K562 (cell line): Measurements from ENCODE around the gene BRD4. TPM values are rescaled to one million over a fixed set of nuclear protein-coding genes. Genes with fewer than 3 reads are reported as not detected.

Experiments
- ATAC-seq: fragments of 200-7000 bp; cut with Tn5 transposase; 3 replicates; pipeline ENCODE4 v1.9.1; 2020; ENCODE audit warnings: moderate library complexity
- BruUV-seq: library from RNA; stranded (reverse); fragments of 400-500 nt; replicated peaks from 2 replicates; lab custom pipeline; 2021; lab: Mats Ljungman, UMichigan
- CTCF ChIA-PET: fragments of 300-600 bp; formaldehyde crosslinking; extraction: SDS; loops from one replicate; lab custom pipeline; 2021; ENCODE audit warnings: low intra/inter-chr PET ratio; lab: Yijun Ruan, JAX
- POLR2A ChIA-PET: fragments of 300-600, 350-650 bp; sonication (Branson Sonifier 250); formaldehyde crosslinking; extraction: SDS; loops from one replicate; lab custom pipeline; 2021; ENCODE audit warnings: antibody characterized with exemption, inconsistent platforms; lab: Yijun Ruan, JAX
- DNase-seq, 4 experiments: peaks; one replicate each; pipeline versions ENCODE4 v3.0.0 to v3.0.0-alpha.2; 2011 to 2018; ENCODE audit warnings: low spot score in 3 of 4, mixed read lengths in 3 of 4; ENCODE audit errors: extremely low read depth in 1 of 4
- FAIRE-seq: peaks from 2 replicates; lab custom pipeline; 2011; peaks lifted over from hg19 to GRCh38; lab: Jason Lieb, UNC
- H2AFZ ChIP-seq: 2 replicates; pipeline ENCODE4 v1.6.0; 2011; ENCODE audit warnings: low read depth, low read length, control low read depth, inconsistent platforms
- H3K27ac ChIP-seq: fragments of 200-600 bp; 3 replicates; pipeline ENCODE4 v1.8.0; 2011; ENCODE audit warnings: low read depth, mild to moderate bottlenecking, control low read depth, inconsistent platforms, low read length, moderate library complexity, mixed read lengths; ENCODE audit errors: extremely low read depth
- H3K27me3 ChIP-seq, 2 experiments: fragments of 300-600 bp in 1 of 2; 2 replicates in 1 of 2; 3 replicates in 1 of 2; pipeline versions ENCODE4 v1.6.0 to v1.8.0; 2011; ENCODE audit warnings: inconsistent platforms in 2 of 2, low read length in 2 of 2, mild to moderate bottlenecking in 1 of 2, mixed read lengths in 1 of 2, moderate library complexity in 1 of 2; ENCODE audit not compliant: control insufficient read depth in 2 of 2, insufficient read depth in 2 of 2
- H3K36me3 ChIP-seq: fragments of 300-600 bp; 3 replicates; pipeline ENCODE4 v1.8.0; 2011; ENCODE audit warnings: mild to moderate bottlenecking, low read length, inconsistent platforms; ENCODE audit not compliant: control insufficient read depth, insufficient read depth
- H3K4me1 ChIP-seq, 2 experiments: fragments of 200-600 bp in 1 of 2; replicated peaks in 1 of 2; 2 replicates in 1 of 2; 3 replicates in 1 of 2; pipeline versions ENCODE4 v1.5.1 to v1.8.0; 2011; ENCODE audit warnings: inconsistent platforms in 2 of 2, low read length in 2 of 2, mild to moderate bottlenecking in 1 of 2, mixed read lengths in 1 of 2, moderate library complexity in 1 of 2; ENCODE audit not compliant: control insufficient read depth in 2 of 2, insufficient read depth in 2 of 2
- H3K4me2 ChIP-seq: 2 replicates; pipeline ENCODE4 v1.6.1; 2011; ENCODE audit warnings: low read length, control low read depth, inconsistent platforms, mixed read lengths; ENCODE audit not compliant: insufficient read depth
- H3K4me3 ChIP-seq: fragments of 200-600 bp; sonication (generic), shearing (Covaris generic); 2 replicates; pipeline ENCODE4 v1.5.1; 2016; ENCODE audit warnings: control low read depth, inconsistent platforms
- H3K79me2 ChIP-seq: fragments of 200-600 bp; 3 replicates; pipeline ENCODE4 v1.8.0; 2011; ENCODE audit warnings: low read length, inconsistent platforms; ENCODE audit not compliant: control insufficient read depth, insufficient read depth
- H3K9ac ChIP-seq, 2 experiments: 2 replicates each; pipeline versions ENCODE4 v1.6.0 to v1.6.1; 2011; ENCODE audit warnings: low read depth in 2 of 2, low read length in 2 of 2, control low read depth in 1 of 2, inconsistent platforms in 1 of 2, mild to moderate bottlenecking in 1 of 2, mixed read lengths in 1 of 2; ENCODE audit not compliant: insufficient read depth in 1 of 2
- H3K9me1 ChIP-seq: one replicate; pipeline ENCODE4 v1.6.0; 2011; ENCODE audit warnings: inconsistent platforms, mild to moderate bottlenecking, low read length, moderate library complexity; ENCODE audit not compliant: control insufficient read depth, insufficient read depth
- H3K9me3 ChIP-seq: replicated peaks from 2 replicates; pipeline ENCODE4 v1.5.1; 2011; ENCODE audit warnings: low read depth, low read length, inconsistent platforms; ENCODE audit not compliant: control insufficient read depth, insufficient read depth
- H4K20me1 ChIP-seq: replicated peaks from 2 replicates; pipeline ENCODE4 v1.6.1; 2011; ENCODE audit warnings: low read length, inconsistent platforms, mixed read lengths; ENCODE audit not compliant: control insufficient read depth, insufficient read depth
- BHLHE40 ChIP-seq: IDR thresholded peaks from 2 replicates; pipeline ENCODE4 v1.6.1; 2011; ENCODE audit warnings: low read length, improper control_type of control experiment
- CEBPG ChIP-seq, 3 experiments: fragments of 200-800 bp in 1 of 3; sonication (Bioruptor generic) in 1 of 3; sonication (generic) in 1 of 3; formaldehyde crosslinking in 1 of 3; IDR thresholded peaks in 2 of 3; conservative IDR thresholded peaks in 1 of 3; 2 replicates each; pipeline versions ENCODE4 v1.6.1 to v1.8.0; 2016 to 2022; ENCODE audit warnings: missing compliant biosample characterization in 2 of 3, missing genetic modification characterization in 2 of 3, mild to moderate bottlenecking in 1 of 3, missing genetic modification reagents in 1 of 3
- CREM ChIP-seq: IDR thresholded peaks from 2 replicates; pipeline ENCODE4 v1.6.1; 2014; ENCODE audit warnings: antibody characterized with exemption, low read depth
- FOXA1 ChIP-seq: fragments of 450-650 bp; IDR thresholded peaks from 2 replicates; pipeline ENCODE4 v1.6.1; 2016; ENCODE audit warnings: mild to moderate bottlenecking, borderline replicate concordance
- GTF3C2 ChIP-seq: IDR thresholded peaks from 3 replicates; pipeline ENCODE4 v1.6.1; 2011; ENCODE audit warnings: borderline replicate concordance, mild to moderate bottlenecking, moderate library complexity; ENCODE audit not compliant: insufficient read length; ENCODE audit errors: extremely low read depth
- HDAC2 ChIP-seq: fragments of 450-650 bp; IDR thresholded peaks from 2 replicates; pipeline ENCODE4 v1.6.1; 2016; ENCODE audit warnings: mild to moderate bottlenecking
- KLF10 ChIP-seq: fragments of 250-450 bp; sonication (Bioruptor Pico); IDR thresholded peaks from 2 replicates; pipeline ENCODE4 v1.6.1; 2021; ENCODE audit warnings: matching md5 sums
- KLF16 ChIP-seq: IDR thresholded peaks from 2 replicates; pipeline ENCODE4 v1.6.1; 2016; ENCODE audit warnings: antibody characterized with exemption
- LARP7 ChIP-seq: fragments of 450-650 bp; IDR thresholded peaks from 2 replicates; pipeline ENCODE4 v1.6.1; 2016
- NBN ChIP-seq: fragments of 450-650 bp; IDR thresholded peaks from 2 replicates; pipeline ENCODE4 v1.6.1; 2016; ENCODE audit warnings: low read depth, mild to moderate bottlenecking
- PRDM10 ChIP-seq: fragments of 450-650 bp; IDR thresholded peaks from 2 replicates; pipeline ENCODE4 v1.6.1; 2018; ENCODE audit not compliant: partially characterized antibody
- ZNF444 ChIP-seq: fragments of 250-450 bp; sonication (Bioruptor Pico); IDR thresholded peaks from 2 replicates; pipeline ENCODE4 v1.4.0; 2020; ENCODE audit warnings: mild to moderate bottlenecking, moderate library complexity
- ZNF696 ChIP-seq: fragments of 250-450 bp; sonication (Bioruptor Pico); conservative IDR thresholded peaks from 2 replicates; pipeline ENCODE4 v1.4.0; 2020; ENCODE audit warnings: mild to moderate bottlenecking, moderate library complexity
- WGBS: fragments of 100-300 bp; shearing (Covaris generic); methylation state at CpG from one replicate; pipeline ENCODE4 v1.1.6; 2016; ENCODE audit warnings: low coverage, mixed read lengths; ENCODE audit not compliant: insufficient coverage; ENCODE audit errors: missing lambda C conversion rate; 5-methylcytosine and 5-hydroxymethylcytosine counted together
- in situ Hi-C: fragments of 300-500 bp; cut with MboI; formaldehyde crosslinking; loops from 4 replicates; pipeline ENCODE4 v1.15.0; 2018; ENCODE audit warnings: inconsistent platforms, mixed read lengths
- intact Hi-C: fragments of 100-400 bp; cut with micrococcal nuclease; formaldehyde crosslinking; loops from 2 replicates; pipeline ENCODE4 v1.14.2; 2022
- polyA plus RNA-seq, 8 experiments: library from polyadenylated mRNA; depleted of rRNA in 4 of 8; stranded (reverse) in 5 of 8; unstranded in 3 of 8; fragments of >200 nt; fragmentation: Nextera tagmentation in 2 of 8; fragmentation: Illumina TruSeq in 1 of 8; extraction: Ambion mirVana in 2 of 8; extraction: Trizol in 1 of 8; gene quantifications; 2 replicates each; pipeline versions ENCODE4 v1.2.1 to v1.2.3, GENCODE V29; 2011 to 2014; ENCODE audit warnings: inconsistent platforms in 1 of 8, missing spikeins in 1 of 8
- total RNA-seq, 7 experiments: library from RNA; depleted of rRNA in 6 of 7; stranded (reverse); fragments of >200 nt in 6 of 7; fragmentation: Illumina TruSeq in 2 of 7; extraction: Trizol in 2 of 7; gene quantifications; 2 replicates each; pipeline versions ENCODE4 v1.2.1 to v1.2.3, GENCODE V29; 2011 to 2021; ENCODE audit warnings: low replicate concordance in 1 of 7
- TF ChIP-seq, protein P1 (sequence below), 3 experiments: fragments of 200-800 bp in 1 of 3; sonication (Bioruptor generic) in 1 of 3; sonication (generic) in 1 of 3; formaldehyde crosslinking in 1 of 3; IDR thresholded peaks; 2 replicates each; pipeline versions ENCODE4 v1.6.1 to v1.8.0; 2016 to 2022; ENCODE audit warnings: mild to moderate bottlenecking in 2 of 3, missing compliant biosample characterization in 2 of 3, missing genetic modification characterization in 2 of 3, missing genetic modification reagents in 1 of 3

BRD4 gene
- total and polyA plus RNA-seq, 9 of the 15 experiments (the other 6 are each of a cell fraction or from before 2014, with no cell fraction given), result 1.8 to 105 (median 15.6) TPM

- Histone ChIP-seq H3K4me1 (peaks cover 0 to 7% of the 10 kb centered on the region in 2 experiments; a peak in 1 of 5 replicates), H4K20me1 (no peaks in the 10 kb centered on the region), H3K4me3 (no peak overlapping the region), H2AFZ (no peak overlapping the region), H3K9ac (no peak overlapping the region), H3K27me3 (no peaks in the 10 kb centered on the region), H3K4me2 (no peak overlapping the region), H3K9me3 (no peaks in the 10 kb centered on the region), H3K36me3 (peaks cover 9% of the 10 kb centered on the region; the same call in 2 of the 3 replicates), H3K9me1 (no peaks in the 10 kb centered on the region), H3K79me2 (no peaks in the 10 kb centered on the region), H3K27ac (no peak overlapping the region)
- CTCF ChIA-PET, result no interaction called here
- in situ Hi-C loops, result no loop called here
- ATAC-seq (no peak), FAIRE-seq (no peak), DNase-seq (no peak)
- intact Hi-C loops, result no loop called here
- POLR2A ChIA-PET, result no interaction called here
- 43% methylated on average over 10 of the region's 10 CpGs for WGBS
- no TSS peak for BruUV-seq
- TF ChIP-seq HDAC2 (no peak), KLF16 (no peak), NBN (no peak), ZNF444 (CRISPR knock-in tag) (no peak), PRDM10 (no peak), GTF3C2 (no peak), ZNF696 (no peak), CREM (no peak), KLF10 (CRISPR knock-in tag) (no peak), LARP7 (no peak), BHLHE40 (no peak), CEBPG (CRISPR knock-in tag; IDR thresholded peaks at IDR 0.05) (no peak), CEBPG (tag; conservative IDR thresholded peaks at IDR 0.05 in 1 of 2, IDR thresholded peaks at IDR 0.05 in 1 of 2) (no peak), FOXA1 (no peak)
- TF ChIP-seq, protein P1, sequence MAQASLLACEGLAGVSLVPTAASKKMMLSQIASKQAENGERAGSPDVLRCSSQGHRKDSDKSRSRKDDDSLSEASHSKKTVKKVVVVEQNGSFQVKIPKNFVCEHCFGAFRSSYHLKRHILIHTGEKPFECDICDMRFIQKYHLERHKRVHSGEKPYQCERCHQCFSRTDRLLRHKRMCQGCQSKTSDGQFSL (CRISPR knock-in tag; IDR thresholded peaks at IDR 0.05), result no peak
- TF ChIP-seq, protein P1 (tag; IDR thresholded peaks at IDR 0.05), result no peak
Observed at GRCh38 chr19:15231271-15231670, 101.1 kb downstream of the BRD4 start.
